ENCODE data around the gene MICU1. TPM values are rescaled to one million over a fixed set of nuclear protein-coding genes. Genes with fewer than 3 reads are reported as not detected.

MICU1 gene
- total and polyA plus RNA-seq, 2 of the 13 experiments (the other 11 are each of a cell fraction or from before 2014, with no cell fraction given): 32.5 to 56.1 TPM

DNA sequence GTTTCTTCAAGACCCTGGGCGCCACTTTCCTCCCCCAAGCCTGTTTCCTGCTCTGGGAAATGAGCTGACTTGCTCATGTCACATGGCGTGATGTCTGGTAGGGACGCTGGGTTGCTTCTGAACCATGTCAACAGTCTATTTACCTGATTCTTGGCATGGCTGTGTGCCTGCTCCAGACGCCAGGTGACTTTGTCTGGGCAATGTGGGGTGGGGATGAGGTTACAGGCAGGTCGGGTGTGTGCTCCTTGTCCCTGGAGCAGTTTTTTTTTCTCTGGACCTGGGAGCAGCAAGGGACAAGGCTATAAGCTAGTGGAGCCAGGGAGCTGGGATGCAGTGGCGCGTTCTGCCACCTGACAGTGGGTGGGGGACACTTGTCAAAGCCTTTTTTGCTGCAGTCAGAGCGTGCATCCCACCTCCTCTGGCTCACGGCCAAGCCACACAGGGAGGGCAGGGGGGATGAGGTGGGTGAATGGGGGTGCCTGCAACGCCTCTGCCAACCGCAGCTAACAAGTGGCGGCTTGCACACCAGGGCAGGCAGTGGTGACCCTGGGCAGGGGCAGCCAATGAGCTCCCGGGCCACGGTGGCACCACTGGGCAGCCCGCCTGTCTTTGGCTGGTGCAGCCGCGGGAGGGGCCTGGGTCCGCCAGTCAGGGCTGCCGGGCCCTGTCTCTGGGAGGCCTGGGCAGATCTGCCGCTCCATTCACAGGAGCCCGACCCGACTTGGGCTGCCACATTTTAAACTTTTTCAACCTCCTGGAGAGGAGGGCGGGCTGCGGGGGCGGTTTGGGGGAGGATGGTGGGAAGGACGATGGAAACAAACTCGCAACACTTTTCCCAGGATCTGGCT is 294.1 kb downstream of the MICU1 start (continued):
- TF ChIP-seq, protein P1, sequence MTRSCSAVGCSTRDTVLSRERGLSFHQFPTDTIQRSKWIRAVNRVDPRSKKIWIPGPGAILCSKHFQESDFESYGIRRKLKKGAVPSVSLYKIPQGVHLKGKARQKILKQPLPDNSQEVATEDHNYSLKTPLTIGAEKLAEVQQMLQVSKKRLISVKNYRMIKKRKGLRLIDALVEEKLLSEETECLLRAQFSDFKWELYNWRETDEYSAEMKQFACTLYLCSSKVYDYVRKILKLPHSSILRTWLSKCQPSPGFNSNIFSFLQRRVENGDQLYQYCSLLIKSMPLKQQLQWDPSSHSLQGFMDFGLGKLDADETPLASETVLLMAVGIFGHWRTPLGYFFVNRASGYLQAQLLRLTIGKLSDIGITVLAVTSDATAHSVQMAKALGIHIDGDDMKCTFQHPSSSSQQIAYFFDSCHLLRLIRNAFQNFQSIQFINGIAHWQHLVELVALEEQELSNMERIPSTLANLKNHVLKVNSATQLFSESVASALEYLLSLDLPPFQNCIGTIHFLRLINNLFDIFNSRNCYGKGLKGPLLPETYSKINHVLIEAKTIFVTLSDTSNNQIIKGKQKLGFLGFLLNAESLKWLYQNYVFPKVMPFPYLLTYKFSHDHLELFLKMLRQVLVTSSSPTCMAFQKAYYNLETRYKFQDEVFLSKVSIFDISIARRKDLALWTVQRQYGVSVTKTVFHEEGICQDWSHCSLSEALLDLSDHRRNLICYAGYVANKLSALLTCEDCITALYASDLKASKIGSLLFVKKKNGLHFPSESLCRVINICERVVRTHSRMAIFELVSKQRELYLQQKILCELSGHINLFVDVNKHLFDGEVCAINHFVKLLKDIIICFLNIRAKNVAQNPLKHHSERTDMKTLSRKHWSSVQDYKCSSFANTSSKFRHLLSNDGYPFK (CRISPR knock-in tag; IDR thresholded peaks at IDR 0.05; ENCODE audit: borderline replicate concordance): no peak; the same call in 1 of the 2 replicates
- TF ChIP-seq, protein P2, sequence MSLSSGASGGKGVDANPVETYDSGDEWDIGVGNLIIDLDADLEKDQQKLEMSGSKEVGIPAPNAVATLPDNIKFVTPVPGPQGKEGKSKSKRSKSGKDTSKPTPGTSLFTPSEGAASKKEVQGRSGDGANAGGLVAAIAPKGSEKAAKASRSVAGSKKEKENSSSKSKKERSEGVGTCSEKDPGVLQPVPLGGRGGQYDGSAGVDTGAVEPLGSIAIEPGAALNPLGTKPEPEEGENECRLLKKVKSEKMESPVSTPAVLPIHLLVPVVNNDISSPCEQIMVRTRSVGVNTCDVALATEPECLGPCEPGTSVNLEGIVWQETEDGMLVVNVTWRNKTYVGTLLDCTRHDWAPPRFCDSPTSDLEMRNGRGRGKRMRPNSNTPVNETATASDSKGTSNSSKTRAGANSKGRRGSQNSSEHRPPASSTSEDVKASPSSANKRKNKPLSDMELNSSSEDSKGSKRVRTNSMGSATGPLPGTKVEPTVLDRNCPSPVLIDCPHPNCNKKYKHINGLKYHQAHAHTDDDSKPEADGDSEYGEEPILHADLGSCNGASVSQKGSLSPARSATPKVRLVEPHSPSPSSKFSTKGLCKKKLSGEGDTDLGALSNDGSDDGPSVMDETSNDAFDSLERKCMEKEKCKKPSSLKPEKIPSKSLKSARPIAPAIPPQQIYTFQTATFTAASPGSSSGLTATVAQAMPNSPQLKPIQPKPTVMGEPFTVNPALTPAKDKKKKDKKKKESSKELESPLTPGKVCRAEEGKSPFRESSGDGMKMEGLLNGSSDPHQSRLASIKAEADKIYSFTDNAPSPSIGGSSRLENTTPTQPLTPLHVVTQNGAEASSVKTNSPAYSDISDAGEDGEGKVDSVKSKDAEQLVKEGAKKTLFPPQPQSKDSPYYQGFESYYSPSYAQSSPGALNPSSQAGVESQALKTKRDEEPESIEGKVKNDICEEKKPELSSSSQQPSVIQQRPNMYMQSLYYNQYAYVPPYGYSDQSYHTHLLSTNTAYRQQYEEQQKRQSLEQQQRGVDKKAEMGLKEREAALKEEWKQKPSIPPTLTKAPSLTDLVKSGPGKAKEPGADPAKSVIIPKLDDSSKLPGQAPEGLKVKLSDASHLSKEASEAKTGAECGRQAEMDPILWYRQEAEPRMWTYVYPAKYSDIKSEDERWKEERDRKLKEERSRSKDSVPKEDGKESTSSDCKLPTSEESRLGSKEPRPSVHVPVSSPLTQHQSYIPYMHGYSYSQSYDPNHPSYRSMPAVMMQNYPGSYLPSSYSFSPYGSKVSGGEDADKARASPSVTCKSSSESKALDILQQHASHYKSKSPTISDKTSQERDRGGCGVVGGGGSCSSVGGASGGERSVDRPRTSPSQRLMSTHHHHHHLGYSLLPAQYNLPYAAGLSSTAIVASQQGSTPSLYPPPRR (CRISPR knock-in tag; IDR thresholded peaks at IDR 0.05; ENCODE audit: borderline replicate concordance): peak; percentile 55; the same call in 1 of the 2 replicates
- TF ChIP-seq ZNF672 (CRISPR knock-in tag; IDR thresholded peaks at IDR 0.05): no peak
- TF ChIP-seq PRPF4 (IDR thresholded peaks at IDR 0.05; ENCODE audit: low read depth, low read length, poor library complexity, severe bottlenecking): no peak
- TF ChIP-seq SIX4 (CRISPR knock-in tag; IDR thresholded peaks at IDR 0.05): no peak
- peak; percentile 83 for TF ChIP-seq PHF21A (CRISPR knock-in tag; IDR thresholded peaks at IDR 0.05)
- TF ChIP-seq, protein P3, sequence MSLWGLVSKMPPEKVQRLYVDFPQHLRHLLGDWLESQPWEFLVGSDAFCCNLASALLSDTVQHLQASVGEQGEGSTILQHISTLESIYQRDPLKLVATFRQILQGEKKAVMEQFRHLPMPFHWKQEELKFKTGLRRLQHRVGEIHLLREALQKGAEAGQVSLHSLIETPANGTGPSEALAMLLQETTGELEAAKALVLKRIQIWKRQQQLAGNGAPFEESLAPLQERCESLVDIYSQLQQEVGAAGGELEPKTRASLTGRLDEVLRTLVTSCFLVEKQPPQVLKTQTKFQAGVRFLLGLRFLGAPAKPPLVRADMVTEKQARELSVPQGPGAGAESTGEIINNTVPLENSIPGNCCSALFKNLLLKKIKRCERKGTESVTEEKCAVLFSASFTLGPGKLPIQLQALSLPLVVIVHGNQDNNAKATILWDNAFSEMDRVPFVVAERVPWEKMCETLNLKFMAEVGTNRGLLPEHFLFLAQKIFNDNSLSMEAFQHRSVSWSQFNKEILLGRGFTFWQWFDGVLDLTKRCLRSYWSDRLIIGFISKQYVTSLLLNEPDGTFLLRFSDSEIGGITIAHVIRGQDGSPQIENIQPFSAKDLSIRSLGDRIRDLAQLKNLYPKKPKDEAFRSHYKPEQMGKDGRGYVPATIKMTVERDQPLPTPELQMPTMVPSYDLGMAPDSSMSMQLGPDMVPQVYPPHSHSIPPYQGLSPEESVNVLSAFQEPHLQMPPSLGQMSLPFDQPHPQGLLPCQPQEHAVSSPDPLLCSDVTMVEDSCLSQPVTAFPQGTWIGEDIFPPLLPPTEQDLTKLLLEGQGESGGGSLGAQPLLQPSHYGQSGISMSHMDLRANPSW (CRISPR knock-in tag; IDR thresholded peaks at IDR 0.05; ENCODE audit: borderline replicate concordance): peak; percentile 72; the same call in 1 of the 2 replicates
- TF ChIP-seq NFIB (CRISPR knock-in tag; IDR thresholded peaks at IDR 0.05; ENCODE audit: borderline replicate concordance): no peak
- TF ChIP-seq HNRNPUL1 (IDR thresholded peaks at IDR 0.05; ENCODE audit: low read depth, low read length): no peak
- TF ChIP-seq SIN3B (IDR thresholded peaks at IDR 0.05; ENCODE audit: low read length): no peak
- TF ChIP-seq, protein P4, sequence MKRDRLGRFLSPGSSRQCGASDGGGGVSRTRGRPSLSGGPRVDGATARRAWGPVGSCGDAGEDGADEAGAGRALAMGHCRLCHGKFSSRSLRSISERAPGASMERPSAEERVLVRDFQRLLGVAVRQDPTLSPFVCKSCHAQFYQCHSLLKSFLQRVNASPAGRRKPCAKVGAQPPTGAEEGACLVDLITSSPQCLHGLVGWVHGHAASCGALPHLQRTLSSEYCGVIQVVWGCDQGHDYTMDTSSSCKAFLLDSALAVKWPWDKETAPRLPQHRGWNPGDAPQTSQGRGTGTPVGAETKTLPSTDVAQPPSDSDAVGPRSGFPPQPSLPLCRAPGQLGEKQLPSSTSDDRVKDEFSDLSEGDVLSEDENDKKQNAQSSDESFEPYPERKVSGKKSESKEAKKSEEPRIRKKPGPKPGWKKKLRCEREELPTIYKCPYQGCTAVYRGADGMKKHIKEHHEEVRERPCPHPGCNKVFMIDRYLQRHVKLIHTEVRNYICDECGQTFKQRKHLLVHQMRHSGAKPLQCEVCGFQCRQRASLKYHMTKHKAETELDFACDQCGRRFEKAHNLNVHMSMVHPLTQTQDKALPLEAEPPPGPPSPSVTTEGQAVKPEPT (CRISPR knock-in tag; IDR thresholded peaks at IDR 0.05; ENCODE audit: low read depth): no peak
- TF ChIP-seq ZMYM4 (CRISPR knock-in tag; IDR thresholded peaks at IDR 0.05): peak; percentile 75
- TF ChIP-seq NFYC (CRISPR knock-in tag; IDR thresholded peaks at IDR 0.05): peak; percentile 89
- TF ChIP-seq CCDC6 (CRISPR knock-in tag; IDR thresholded peaks at IDR 0.05): no peak; the same call in 1 of the 2 replicates
- TF ChIP-seq CCAR2 (optimal IDR thresholded peaks at IDR 0.05; ENCODE audit: low read depth, low read length): no peak
- TF ChIP-seq DNMT1 (CRISPR knock-in tag; IDR thresholded peaks at IDR 0.05): 0 out of 2 replicates have a peak, but pooled peaks have one; percentile 23

Data from HepG2 (cell line).